GM12878 (cell line): ENCODE results near the gene EI24. TPM values are rescaled to one million over a fixed set of nuclear protein-coding genes. Genes with fewer than 3 reads are reported as not detected.

ENCODE experiments used
- ATAC-seq: fragments of 200-7000 bp; cut with Tn5 transposase; 3 replicates; pipeline ENCODE4 v1.9.1; 2020; ENCODE audit warnings: mild to moderate bottlenecking, moderate library complexity
- BruUV-seq: library from RNA; stranded (reverse); fragments of 400-500 nt; replicated peaks from 2 replicates; lab custom pipeline; 2021; lab: Mats Ljungman, UMichigan
- CTCF ChIA-PET: fragments of 300-600 bp; sonication (Branson Sonifier 250); formaldehyde crosslinking; extraction: SDS; loops from one replicate; lab custom pipeline; 2021; ENCODE audit warnings: inconsistent platforms; lab: Yijun Ruan, JAX
- POLR2A ChIA-PET: fragments of 350-600 bp; formaldehyde crosslinking; extraction: SDS; loops from one replicate; lab custom pipeline; 2021; ENCODE audit warnings: inconsistent platforms; lab: Charles Lee
- RAD21 ChIA-PET: fragments of 300-600 bp; sonication (Branson Sonifier 250); formaldehyde crosslinking; loops from one replicate; lab custom pipeline; 2023; ENCODE audit warnings: antibody characterized with exemption; ENCODE audit not compliant: unreplicated experiment; lab: Charles Lee
- SMC1A ChIA-PET: fragments of 300-600 bp; sonication (Branson Sonifier 250); formaldehyde crosslinking; loops from one replicate; lab custom pipeline; 2023; ENCODE audit not compliant: unreplicated experiment, uncharacterized antibody; lab: Charles Lee
- DNase-seq: peaks from one replicate; pipeline ENCODE4 v3.0.0-alpha.2; 2011; ENCODE audit warnings: low read depth, low spot score
- FAIRE-seq: peaks from 3 replicates; lab custom pipeline; 2011; peaks lifted over from hg19 to GRCh38; lab: Jason Lieb, UNC
- H2AFZ ChIP-seq: 2 replicates; pipeline ENCODE4 v1.6.0; 2011; ENCODE audit warnings: low read depth, low read length, control low read depth; ENCODE audit not compliant: control insufficient read depth
- H3K27ac ChIP-seq: 2 replicates; pipeline ENCODE4 v1.5.1; 2011; ENCODE audit warnings: control low read depth; ENCODE audit not compliant: control insufficient read depth, insufficient read depth
- H3K27me3 ChIP-seq, 2 experiments: replicated peaks in 1 of 2; 2 replicates each; pipeline versions ENCODE4 v1.6.0 to v1.6.1; 2011; ENCODE audit warnings: low read length in 1 of 2; ENCODE audit not compliant: control insufficient read depth in 2 of 2, insufficient read depth in 2 of 2
- H3K36me3 ChIP-seq, 2 experiments: 2 replicates each; pipeline ENCODE4 v1.5.1; 2011; ENCODE audit warnings: low read length in 1 of 2; ENCODE audit not compliant: control insufficient read depth in 2 of 2, insufficient read depth in 2 of 2
- H3K4me1 ChIP-seq: 2 replicates; pipeline ENCODE4 v1.6.1; 2011; ENCODE audit warnings: mild to moderate bottlenecking, low read length, moderate library complexity, mixed read lengths; ENCODE audit not compliant: control insufficient read depth, insufficient read depth
- H3K4me2 ChIP-seq: 2 replicates; pipeline ENCODE4 v1.6.0; 2011; ENCODE audit warnings: control low read depth; ENCODE audit not compliant: control insufficient read depth, insufficient read depth
- H3K4me3 ChIP-seq: fragments of 200-600 bp; sonication (generic); 2 replicates; pipeline ENCODE4 v1.5.1; 2016
- H3K79me2 ChIP-seq: 2 replicates; pipeline ENCODE4 v1.6.0; 2011; ENCODE audit warnings: low read length; ENCODE audit not compliant: control insufficient read depth, insufficient read depth
- H3K9ac ChIP-seq: 2 replicates; pipeline ENCODE4 v1.8.0; 2011; ENCODE audit warnings: low read length, control low read depth, mixed read lengths; ENCODE audit not compliant: control insufficient read depth, insufficient read depth
- H3K9me3 ChIP-seq: replicated peaks from 3 replicates; pipeline ENCODE4 v1.5.1; 2011; ENCODE audit warnings: mild to moderate bottlenecking, low read length; ENCODE audit not compliant: control insufficient read depth, insufficient read depth
- H4K20me1 ChIP-seq: 2 replicates; pipeline ENCODE4 v1.6.0; 2011; ENCODE audit not compliant: control insufficient read depth, insufficient read depth
- ASH2L ChIP-seq: fragments of 300-600, 200-600 bp; sonication (generic); IDR thresholded peaks from 2 replicates; pipeline ENCODE4 v1.6.1; 2017; ENCODE audit warnings: low read depth, mild to moderate bottlenecking, borderline replicate concordance
- BHLHE40 ChIP-seq, 2 experiments: fragments of 450-650 bp in 1 of 2; IDR thresholded peaks; 2 replicates each; pipeline ENCODE4 v1.6.1; 2011 to 2017; ENCODE audit warnings: low read depth in 2 of 2, borderline replicate concordance in 1 of 2, improper control_type of control experiment in 1 of 2, low read length in 1 of 2, mild to moderate bottlenecking in 1 of 2
- CEBPB ChIP-seq, 2 experiments: fragments of 150-350 bp in 1 of 2; IDR thresholded peaks; 2 replicates each; pipeline ENCODE4 v1.6.1; 2012 to 2014; ENCODE audit warnings: low read depth in 2 of 2, low read length in 2 of 2, borderline replicate concordance in 1 of 2, inconsistent platforms in 1 of 2
- CHD1 ChIP-seq: IDR thresholded peaks from 2 replicates; pipeline ENCODE4 v1.6.1; 2012; ENCODE audit warnings: low read depth, low read length, improper control_type of control experiment
- CHD4 ChIP-seq: fragments of 200-600 bp; sonication (generic); IDR thresholded peaks from 2 replicates; pipeline ENCODE4 v1.6.1; 2016; ENCODE audit warnings: mild to moderate bottlenecking
- ETV6 ChIP-seq, 2 experiments: fragments of 450-650 bp in 1 of 2; IDR thresholded peaks in 1 of 2; conservative IDR thresholded peaks in 1 of 2; 2 replicates each; pipeline ENCODE4 v1.6.1; 2014; ENCODE audit warnings: antibody characterized with exemption in 1 of 2, borderline replicate concordance in 1 of 2, low read depth in 1 of 2, mild to moderate bottlenecking in 1 of 2, moderate library complexity in 1 of 2
- IRF3 ChIP-seq: fragments of 450-650 bp; IDR thresholded peaks from 2 replicates; pipeline ENCODE4 v1.6.1; 2014; ENCODE audit warnings: mild to moderate bottlenecking
- KAT2A ChIP-seq: conservative IDR thresholded peaks from 2 replicates; pipeline ENCODE4 v1.6.1; 2011; ENCODE audit warnings: low read depth, low read length; ENCODE audit not compliant: control insufficient read depth
- KDM1A ChIP-seq: fragments of 200-600 bp; sonication (generic); IDR thresholded peaks from 2 replicates; pipeline ENCODE4 v1.6.1; 2016; ENCODE audit warnings: borderline replicate concordance
- MTA3 ChIP-seq: IDR thresholded peaks from 2 replicates; pipeline ENCODE4 v1.6.1; 2012; ENCODE audit warnings: low read length, inconsistent platforms, borderline replicate concordance
- NRF1 ChIP-seq: conservative IDR thresholded peaks from 2 replicates; pipeline ENCODE4 v1.6.1; 2011; ENCODE audit warnings: mild to moderate bottlenecking, low read depth, low read length, improper control_type of control experiment
- PML ChIP-seq: IDR thresholded peaks from 2 replicates; pipeline ENCODE4 v1.6.1; 2012; ENCODE audit warnings: low read length, inconsistent platforms
- RBBP5 ChIP-seq: fragments of 200-600 bp; sonication (generic); conservative IDR thresholded peaks from 2 replicates; pipeline ENCODE4 v1.6.1; 2016
- STAT1 ChIP-seq: fragments of 450-650 bp; conservative IDR thresholded peaks from 2 replicates; pipeline ENCODE4 v1.6.1; 2014; ENCODE audit warnings: antibody characterized with exemption, mild to moderate bottlenecking
- TCF12 ChIP-seq: IDR thresholded peaks from 2 replicates; pipeline ENCODE4 v1.6.1; 2011; ENCODE audit warnings: low read depth, mild to moderate bottlenecking, low read length
- TCF7 ChIP-seq: IDR thresholded peaks from 2 replicates; pipeline ENCODE4 v1.6.1; 2014; ENCODE audit warnings: antibody characterized with exemption, borderline replicate concordance
- ZNF622 ChIP-seq: fragments of 450-650 bp; IDR thresholded peaks from 2 replicates; pipeline ENCODE4 v1.6.1; 2017; ENCODE audit warnings: mild to moderate bottlenecking, inconsistent platforms
- WGBS: methylation state at CpG from one replicate; pipeline ENCODE4 v1.1.6; 2016; ENCODE audit warnings: low lambda C conversion rate; ENCODE audit not compliant: insufficient replicate concordance, insufficient coverage; ENCODE audit errors: missing lambda C conversion rate; 5-methylcytosine and 5-hydroxymethylcytosine counted together
- in situ Hi-C: fragments of 300-500 bp; cut with MboI; formaldehyde crosslinking; loops from 9 replicates; pipeline ENCODE4 v1.14.3; 2018; ENCODE audit warnings: mixed read lengths
- intact Hi-C: fragments of 100-400 bp; cut with micrococcal nuclease; formaldehyde crosslinking; loops from one replicate; pipeline ENCODE4 v1.14.2; 2022; ENCODE audit not compliant: unreplicated experiment
- polyA plus RNA-seq, 11 experiments: library from polyadenylated mRNA; depleted of rRNA in 4 of 11; unstranded in 6 of 11; stranded (reverse) in 5 of 11; fragments of >200 nt; fragmentation: Nextera tagmentation in 4 of 11; fragmentation: Illumina TruSeq in 1 of 11; extraction: Ambion mirVana in 4 of 11; extraction: Trizol in 1 of 11; gene quantifications; 1 replicate in 1 of 11; 2 replicates in 10 of 11; pipeline versions ENCODE4 v1.2.1 to v1.2.3, GENCODE V29; 2011 to 2016; ENCODE audit warnings: inconsistent platforms in 2 of 11, missing spikeins in 2 of 11, low read depth in 1 of 11
- total RNA-seq, 4 experiments: library from RNA; depleted of rRNA in 3 of 4; stranded (reverse); fragments of >200 nt in 3 of 4; fragmentation: Illumina TruSeq in 1 of 4; extraction: Trizol in 1 of 4; gene quantifications; 2 replicates each; pipeline versions ENCODE4 v1.2.1 to v1.2.3, GENCODE V29; 2013 to 2021
- TF ChIP-seq, protein P1 (sequence below): IDR thresholded peaks from 2 replicates; pipeline ENCODE4 v1.6.1; 2011; ENCODE audit warnings: mild to moderate bottlenecking, low read depth, low read length, moderate library complexity; ENCODE audit not compliant: insufficient replicate concordance
- TF ChIP-seq, protein P2 (sequence below): fragments of 450-650 bp; IDR thresholded peaks from 2 replicates; pipeline ENCODE4 v1.6.1; 2016; ENCODE audit warnings: mild to moderate bottlenecking

The EI24 gene
- total and polyA plus RNA-seq, 10 of the 15 experiments (the other 5 are each of a cell fraction or from before 2014, with no cell fraction given), result 20.3 to 127 (median 70.4) TPM

- ChIA-PET POLR2A (no interaction called here), SMC1A (no interaction called here), CTCF (interaction anchor here (0.6 kb wide), 1 partner anchor 30 kb away, joined by 3 read pairs; no protein-coding TSS in a partner anchor), RAD21 (no interaction called here)
- no peak overlapping the region for H3K9ac ChIP-seq
- peaks cover 12 to 35% of the 10 kb centered on the region in 2 experiments; a peak in 3 of 4 replicates for H3K36me3 ChIP-seq
- no peak overlapping the region for H3K4me3 ChIP-seq
- DNase-seq, result no peak
- H3K27ac ChIP-seq, result no peak overlapping the region
- in situ Hi-C loops (no loop called here), intact Hi-C loops (no loop called here)
- peaks cover 20% of the 10 kb centered on the region for H3K79me2 ChIP-seq
- WGBS, result 100% methylated on average over 2 of the region's 2 CpGs
- no peaks in the 10 kb centered on the region for H3K4me1 ChIP-seq
- no peaks in the 10 kb centered on the region for H3K9me3 ChIP-seq
- no peaks in the 10 kb centered on the region for H4K20me1 ChIP-seq
- FAIRE-seq, result no peak
- no peak for ATAC-seq
- no peak overlapping the region for H3K4me2 ChIP-seq
- no peak overlapping the region for H2AFZ ChIP-seq
- no TSS peak for BruUV-seq
- no peaks in the 10 kb centered on the region for H3K27me3 ChIP-seq
- TF ChIP-seq KAT2A (no peak), ASH2L (no peak), RBBP5 (no peak), BHLHE40 (IDR thresholded peaks at IDR 0.05; ENCODE audit: borderline replicate concordance in 1 of 2, low read depth in 2 of 2, low read length in 1 of 2) (no peak), KDM1A (no peak), MTA3 (no peak), IRF3 (no peak), STAT1 (no peak), CHD1 (no peak), TCF7 (no peak), ZNF622 (no peak), NRF1 (no peak), CEBPB (IDR thresholded peaks at IDR 0.05; ENCODE audit: borderline replicate concordance in 1 of 2, low read depth in 2 of 2, low read length in 2 of 2) (no peak), ETV6 (conservative IDR thresholded peaks at IDR 0.05 in 1 of 2, IDR thresholded peaks at IDR 0.05 in 1 of 2; ENCODE audit: borderline replicate concordance in 1 of 2, low read depth in 1 of 2) (no peak), TCF12 (no peak), CHD4 (no peak), PML (no peak)
- TF ChIP-seq, protein P1, sequence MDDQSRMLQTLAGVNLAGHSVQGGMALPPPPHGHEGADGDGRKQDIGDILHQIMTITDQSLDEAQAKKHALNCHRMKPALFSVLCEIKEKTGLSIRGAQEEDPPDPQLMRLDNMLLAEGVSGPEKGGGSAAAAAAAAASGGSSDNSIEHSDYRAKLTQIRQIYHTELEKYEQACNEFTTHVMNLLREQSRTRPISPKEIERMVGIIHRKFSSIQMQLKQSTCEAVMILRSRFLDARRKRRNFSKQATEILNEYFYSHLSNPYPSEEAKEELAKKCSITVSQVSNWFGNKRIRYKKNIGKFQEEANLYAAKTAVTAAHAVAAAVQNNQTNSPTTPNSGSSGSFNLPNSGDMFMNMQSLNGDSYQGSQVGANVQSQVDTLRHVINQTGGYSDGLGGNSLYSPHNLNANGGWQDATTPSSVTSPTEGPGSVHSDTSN, result no peak
- TF ChIP-seq, protein P2, sequence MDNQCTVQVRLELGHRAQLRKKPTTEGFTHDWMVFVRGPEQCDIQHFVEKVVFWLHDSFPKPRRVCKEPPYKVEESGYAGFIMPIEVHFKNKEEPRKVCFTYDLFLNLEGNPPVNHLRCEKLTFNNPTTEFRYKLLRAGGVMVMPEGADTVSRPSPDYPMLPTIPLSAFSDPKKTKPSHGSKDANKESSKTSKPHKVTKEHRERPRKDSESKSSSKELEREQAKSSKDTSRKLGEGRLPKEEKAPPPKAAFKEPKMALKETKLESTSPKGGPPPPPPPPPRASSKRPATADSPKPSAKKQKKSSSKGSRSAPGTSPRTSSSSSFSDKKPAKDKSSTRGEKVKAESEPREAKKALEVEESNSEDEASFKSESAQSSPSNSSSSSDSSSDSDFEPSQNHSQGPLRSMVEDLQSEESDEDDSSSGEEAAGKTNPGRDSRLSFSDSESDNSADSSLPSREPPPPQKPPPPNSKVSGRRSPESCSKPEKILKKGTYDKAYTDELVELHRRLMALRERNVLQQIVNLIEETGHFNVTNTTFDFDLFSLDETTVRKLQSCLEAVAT, result no peak
These were observed 31.4 kb downstream of the EI24 start for GRCh38 chr11:125600663-125601062.
